Nephron (organoid): ENCODE results near the gene TLR3.

Experiments used
- H3K27ac Mint-ChIP-seq, 3 experiments: 2 replicates each; pipeline ENCODE4 v1.8.0; 2020; ENCODE audit warnings: mixed read lengths in 3 of 3, mild to moderate bottlenecking in 2 of 3, moderate library complexity in 1 of 3
- H3K27me3 Mint-ChIP-seq: 2 replicates; pipeline ENCODE4 v1.8.0; 2021; ENCODE audit warnings: low read depth, mild to moderate bottlenecking, moderate library complexity, mixed read lengths
- H3K36me3 Mint-ChIP-seq: 2 replicates; pipeline ENCODE4 v1.8.0; 2020; ENCODE audit warnings: low read depth, mixed read lengths
- H3K4me1 Mint-ChIP-seq: 2 replicates; pipeline ENCODE4 v1.8.0; 2020; ENCODE audit warnings: mixed read lengths
- H3K4me3 Mint-ChIP-seq, 3 experiments: 2 replicates each; pipeline ENCODE4 v1.8.0; 2020; ENCODE audit warnings: mild to moderate bottlenecking in 3 of 3, mixed read lengths in 3 of 3, moderate library complexity in 2 of 3
- H3K9me3 Mint-ChIP-seq: 2 replicates; pipeline ENCODE4 v1.8.0; 2020; ENCODE audit warnings: mixed read lengths
- CTCF ChIP-seq, 3 experiments: fragments of 200-600 bp; sonication (generic); IDR thresholded peaks; one replicate each; pipeline ENCODE4 v1.5.0; 2021; ENCODE audit warnings: antibody characterized with exemption in 3 of 3; ENCODE audit not compliant: unreplicated experiment in 3 of 3

Gene TLR3

DNA sequence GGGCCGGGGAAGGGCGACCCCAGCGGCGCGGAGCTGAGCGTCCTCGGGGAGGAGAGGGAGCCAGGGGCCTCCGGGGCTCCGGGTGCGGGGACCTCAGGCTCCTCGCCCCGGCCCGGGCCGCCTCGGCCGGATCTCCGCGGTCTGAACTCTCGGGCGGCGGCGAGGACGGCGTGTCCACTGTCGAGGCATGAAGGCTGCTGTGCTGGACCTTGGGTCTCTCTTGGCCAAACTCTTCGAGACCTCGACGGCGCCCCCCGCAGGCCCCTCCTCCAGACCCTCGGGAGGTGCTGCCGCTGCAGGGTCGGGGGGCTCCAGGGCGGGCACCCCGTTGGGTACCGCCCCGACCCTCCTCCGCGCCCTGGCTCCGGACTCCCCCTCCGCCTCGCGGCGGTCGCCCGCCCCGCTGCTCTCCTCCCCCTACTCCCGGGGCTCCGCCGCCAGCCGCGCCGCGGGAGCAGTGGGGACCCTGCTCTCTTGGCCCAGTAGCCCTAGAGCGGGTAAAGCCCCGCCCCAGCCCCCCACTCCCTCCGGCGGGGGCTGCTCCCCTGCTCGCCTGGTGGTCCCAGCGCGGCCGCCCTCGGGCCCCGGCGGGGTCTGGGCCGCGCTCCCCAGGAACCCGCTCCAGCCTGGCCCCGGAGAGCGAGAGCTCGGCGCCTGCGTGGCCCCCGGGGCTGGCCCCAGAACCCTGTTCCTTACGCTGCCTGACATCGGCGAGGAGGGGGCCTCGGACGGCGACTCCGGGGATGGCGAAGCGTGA lies 36.1 kb downstream of the TLR3 start:
- peak in 1 of 3 experiments; percentile 17 for TF ChIP-seq CTCF (IDR thresholded peaks at IDR 0.05; ENCODE audit: unreplicated experiment in 3 of 3)
- Mint-ChIP-seq H3K4me1 (peaks cover 7% of the 10 kb centered on the region), H3K4me3 (peak overlapping the region; percentile 85 to 93 (median 91)), H3K36me3 (no peaks in the 10 kb centered on the region), H3K27me3 (peaks cover 61% of the 10 kb centered on the region), H3K9me3 (no peaks in the 10 kb centered on the region), H3K27ac (peak overlapping the region; percentile 73 to 82 (median 80))

- H3K4me3 Mint-ChIP-seq: peak overlapping the region; percentile 85 to 93 (median 91)
- H3K4me1 Mint-ChIP-seq: peaks cover 7% of the 10 kb centered on the region
- no peak for TF ChIP-seq CTCF (IDR thresholded peaks at IDR 0.05; ENCODE audit: unreplicated experiment in 3 of 3)
- H3K27me3 Mint-ChIP-seq: peaks cover 61% of the 10 kb centered on the region
- H3K36me3 Mint-ChIP-seq: no peaks in the 10 kb centered on the region
- no peaks in the 10 kb centered on the region for H3K9me3 Mint-ChIP-seq
- peak overlapping the region; percentile 73 to 82 (median 80) for H3K27ac Mint-ChIP-seq
Measured at GRCh38 chr4:186105647-186106321, 36.8 kb downstream of the TLR3 start.

GRCh38 chr4:186107947-186108346 lies 39.0 kb downstream of the TLR3 start:
- peak overlapping the region in 1 of 3 experiments; percentile 14 for H3K4me3 Mint-ChIP-seq
- H3K9me3 Mint-ChIP-seq: no peaks in the 10 kb centered on the region
- peaks cover 7% of the 10 kb centered on the region for H3K4me1 Mint-ChIP-seq
- H3K27ac Mint-ChIP-seq: no peak overlapping the region
- no peaks in the 10 kb centered on the region for H3K36me3 Mint-ChIP-seq
- H3K27me3 Mint-ChIP-seq: peaks cover 51% of the 10 kb centered on the region
- no peak for TF ChIP-seq CTCF (IDR thresholded peaks at IDR 0.05; ENCODE audit: unreplicated experiment in 3 of 3)

GRCh38 chr4:186108391-186108790 lies 39.4 kb downstream of the TLR3 start:
- H3K27ac Mint-ChIP-seq: no peak overlapping the region

GRCh38 chr4:186109245-186109644 lies 40.3 kb downstream of the TLR3 start:
- no peak overlapping the region for H3K27ac Mint-ChIP-seq
- no peaks in the 10 kb centered on the region for H3K36me3 Mint-ChIP-seq
- H3K4me1 Mint-ChIP-seq: peaks cover 7% of the 10 kb centered on the region

More at GRCh38 chr4:186108391-186108790, 39.4 kb downstream of the TLR3 start:
- Mint-ChIP-seq H3K4me1 (peaks cover 7% of the 10 kb centered on the region), H3K27me3 (peaks cover 47% of the 10 kb centered on the region), H3K4me3 (peak overlapping the region in 1 of 3 experiments; percentile 10), H3K9me3 (no peaks in the 10 kb centered on the region), H3K36me3 (no peaks in the 10 kb centered on the region)
- no peak for TF ChIP-seq CTCF (IDR thresholded peaks at IDR 0.05; ENCODE audit: unreplicated experiment in 3 of 3)

More at GRCh38 chr4:186109245-186109644, 40.3 kb downstream of the TLR3 start:
- peaks cover 38% of the 10 kb centered on the region for H3K27me3 Mint-ChIP-seq
- H3K4me3 Mint-ChIP-seq: no peak overlapping the region
- H3K9me3 Mint-ChIP-seq: no peaks in the 10 kb centered on the region
- TF ChIP-seq CTCF (IDR thresholded peaks at IDR 0.05; ENCODE audit: unreplicated experiment in 3 of 3): no peak
